B cell (primary cell): ENCODE data around the gene DNAAF1. TPM values are rescaled to one million over a fixed set of nuclear protein-coding genes. Genes with fewer than 3 reads are reported as not detected.
"Not testable (repeated sequence)": the region's sequence is repeated elsewhere in the genome, so short reads cannot be mapped to it uniquely, and the experiment has no call there.

ENCODE experiments used
- ATAC-seq: fragments of 200-7000 bp; cut with Tn5 transposase; one replicate; pipeline ENCODE4 v1.10.0; 2021; ENCODE audit warnings: low read depth, mild to moderate bottlenecking, moderate number of reproducible peaks, moderate library complexity
- CTCF ChIA-PET: fragments of 350-600 bp; sonication (Branson Sonifier 250); formaldehyde crosslinking; loops from one replicate; lab custom pipeline; 2021; ENCODE audit warnings: antibody characterized with exemption, inconsistent platforms; lab: Charles Lee
- POLR2A ChIA-PET: fragments of 350-600 bp; sonication (Branson Sonifier 250); formaldehyde crosslinking; loops from one replicate; lab custom pipeline; 2021; ENCODE audit warnings: antibody characterized with exemption; lab: Charles Lee
- DNase-seq: peaks from one replicate; pipeline ENCODE4 v3.0.0; 2013
- H2AFZ ChIP-seq: 2 replicates; pipeline ENCODE4 v1.6.1; 2012; ENCODE audit warnings: mild to moderate bottlenecking, low read depth, low read length; ENCODE audit not compliant: insufficient read depth, poor library complexity, severe bottlenecking
- H3K27ac ChIP-seq, 2 donors: 1 replicate in 1 of 2; 2 replicates in 1 of 2; pipeline ENCODE4 v1.5.1; 2012 to 2013; ENCODE audit warnings: low read length in 2 of 2, mild to moderate bottlenecking in 2 of 2, moderate library complexity in 1 of 2
- H3K27me3 ChIP-seq, 4 experiments: fragments of 200-600 bp in 1 of 4; sonication (generic) in 1 of 4; replicated peaks in 1 of 4; 1 replicate in 2 of 4; 2 replicates in 2 of 4; pipeline versions ENCODE4 v1.6.1 to v1.7.0; 2013 to 2016; ENCODE audit warnings: low read length in 3 of 4, mild to moderate bottlenecking in 2 of 4, mixed read lengths in 1 of 4, moderate library complexity in 1 of 4; ENCODE audit not compliant: insufficient read depth in 4 of 4, control insufficient read depth in 3 of 4; ENCODE audit errors: control extremely low read depth in 1 of 4
- H3K36me3 ChIP-seq, 2 experiments: replicated peaks in 1 of 2; 1 replicate in 1 of 2; 2 replicates in 1 of 2; pipeline versions ENCODE4 v1.6.1 to v1.7.1; 2013; ENCODE audit warnings: low read length in 1 of 2; ENCODE audit not compliant: insufficient read depth in 2 of 2, control insufficient read depth in 1 of 2; ENCODE audit errors: control extremely low read depth in 1 of 2, extremely low read depth in 1 of 2
- H3K4me1 ChIP-seq, 2 donors: fragments of 200-600 bp in 1 of 2; sonication (generic) in 1 of 2; 1 replicate in 1 of 2; 2 replicates in 1 of 2; pipeline versions ENCODE4 v1.5.1 to v1.6.1; 2013 to 2017; ENCODE audit warnings: low read length in 2 of 2; ENCODE audit not compliant: control insufficient read depth in 2 of 2, insufficient read depth in 2 of 2
- H3K4me2 ChIP-seq: replicated peaks from 2 replicates; pipeline ENCODE3; 2012; ENCODE audit warnings: mild to moderate bottlenecking, low read depth, low read length; ENCODE audit not compliant: poor library complexity, severe bottlenecking
- H3K4me3 ChIP-seq, 5 experiments: fragments of 200-600 bp in 1 of 5; sonication (generic) in 1 of 5; 1 replicate in 3 of 5; 2 replicates in 2 of 5; pipeline versions ENCODE4 v1.5.1 to v1.7.0; 2011 to 2016; ENCODE audit warnings: low read length in 4 of 5, mild to moderate bottlenecking in 4 of 5, low read depth in 2 of 5, control low read depth in 1 of 5, moderate library complexity in 1 of 5; ENCODE audit not compliant: insufficient read depth in 1 of 5; ENCODE audit errors: control extremely low read depth in 1 of 5, extremely low read depth in 1 of 5
- H3K79me2 ChIP-seq: fragments of 200-600 bp; sonication (generic); one replicate; pipeline ENCODE4 v1.6.0; 2016; ENCODE audit warnings: low read length; ENCODE audit not compliant: control insufficient read depth, insufficient read depth
- H3K9ac ChIP-seq: fragments of 200-600 bp; sonication (generic); 2 replicates; pipeline ENCODE4 v1.6.1; 2017; ENCODE audit warnings: mild to moderate bottlenecking, low read length, moderate library complexity
- H3K9me3 ChIP-seq, 3 donors: one replicate each; pipeline versions ENCODE4 v1.6.1 to v1.7.1; 2013; ENCODE audit warnings: low read length in 2 of 3; ENCODE audit not compliant: control insufficient read depth in 2 of 3, insufficient read depth in 1 of 3; ENCODE audit errors: control extremely low read depth in 1 of 3
- H4K20me1 ChIP-seq: 2 replicates; pipeline ENCODE4 v1.6.0; 2012; ENCODE audit warnings: mild to moderate bottlenecking, low read length; ENCODE audit not compliant: insufficient read depth, control insufficient read depth, poor library complexity, severe bottlenecking
- H3K27ac Mint-ChIP-seq: one replicate; pipeline ENCODE4 v1.8.0; 2021; ENCODE audit warnings: mixed read lengths
- H3K27me3 Mint-ChIP-seq: one replicate; pipeline ENCODE4 v1.8.0; 2021; ENCODE audit warnings: mixed read lengths
- H3K4me1 Mint-ChIP-seq: one replicate; pipeline ENCODE4 v1.8.0; 2021; ENCODE audit warnings: mixed read lengths
- H3K4me3 Mint-ChIP-seq: one replicate; pipeline ENCODE4 v1.8.0; 2021; ENCODE audit warnings: mixed read lengths
- H3K9me3 Mint-ChIP-seq: one replicate; pipeline ENCODE4 v1.8.0; 2022; ENCODE audit warnings: mixed read lengths; ENCODE audit not compliant: insufficient read depth
- EZH2 ChIP-seq: IDR thresholded peaks from 2 replicates; pipeline ENCODE4 v1.6.1; 2012; ENCODE audit warnings: borderline replicate concordance, low read depth, mild to moderate bottlenecking, moderate library complexity, low read length; ENCODE audit not compliant: insufficient read depth, poor library complexity, severe bottlenecking
- WGBS: methylation state at CpG from one replicate; pipeline ENCODE4 v1.1.5; 2013; ENCODE audit warnings: missing lambda C conversion rate; ENCODE audit not compliant: insufficient coverage; 5-methylcytosine and 5-hydroxymethylcytosine counted together
- intact Hi-C: fragments of 100-400 bp; cut with micrococcal nuclease; formaldehyde crosslinking; loops from one replicate; pipeline ENCODE4 v1.10.0; 2022
- polyA plus RNA-seq: library from polyadenylated mRNA; depleted of rRNA; stranded (reverse); fragments of >200 nt; gene quantifications from 2 replicates; pipeline ENCODE4 v1.2.3, GENCODE V29; 2012
- total RNA-seq, 2 donors: library from RNA; stranded (reverse); fragments of 120-200 nt in 1 of 2; gene quantifications; 1 replicate in 1 of 2; 2 replicates in 1 of 2; pipeline versions ENCODE4 v1.2.3 to v1.2.4, GENCODE V29; 2013 to 2022
- TF ChIP-seq, protein P1 (sequence below): fragments of 200-600 bp; IDR thresholded peaks from one replicate; pipeline ENCODE4 v1.8.0; 2022; ENCODE audit warnings: antibody characterized with exemption, mild to moderate bottlenecking

DNAAF1 gene
- total and polyA plus RNA-seq, 2 donors (not counting 1 experiment from before 2014, with no cell fraction given) = 0.24 to 0.30 TPM

GRCh38 chr16:84117494-84117843 lies 27.6 kb upstream of the DNAAF1 start:
- Histone ChIP-seq H2AFZ (peak overlapping the region; percentile 98), H4K20me1 (peaks cover 24% of the 10 kb centered on the region), H3K9me3 (no peaks in the 10 kb centered on the region), H3K79me2 (peaks cover 38% of the 10 kb centered on the region), H3K27ac (peak overlapping the region; percentile 75 to 94), H3K36me3 (no peaks in the 10 kb centered on the region), H3K4me3 (peak overlapping the region; percentile 46 to 97 (median 94)), H3K9ac (peak overlapping the region; percentile 94), H3K27me3 (no peaks in the 10 kb centered on the region), H3K4me2 (peak overlapping the region; percentile 95), H3K4me1 (peaks cover 16 to 20% of the 10 kb centered on the region in 2 donors)
- intact Hi-C loops = no loop called here
- Mint-ChIP-seq H3K9me3 (no peaks in the 10 kb centered on the region), H3K27ac (peak overlapping the region; percentile 94), H3K4me3 (peak overlapping the region; percentile 97), H3K27me3 (no peaks in the 10 kb centered on the region), H3K4me1 (peaks cover 20% of the 10 kb centered on the region)
- ChIA-PET POLR2A (interaction anchor here (1.0 to 1.6 kb wide), 4 partner anchors 14 to 70 kb away, joined by 3 to 5 read pairs (median 4); partner anchors contain the start of genes DNAAF1, HSDL1 and TAF1C), CTCF (interaction anchor here (0.7 to 3.2 kb wide), 12 partner anchors 11 to 69 kb away, joined by 3 to 28 read pairs (median 7); partner anchors contain the start of genes DNAAF1, HSDL1 and TAF1C)
- TF ChIP-seq EZH2 = no peak
- TF ChIP-seq, protein P1, sequence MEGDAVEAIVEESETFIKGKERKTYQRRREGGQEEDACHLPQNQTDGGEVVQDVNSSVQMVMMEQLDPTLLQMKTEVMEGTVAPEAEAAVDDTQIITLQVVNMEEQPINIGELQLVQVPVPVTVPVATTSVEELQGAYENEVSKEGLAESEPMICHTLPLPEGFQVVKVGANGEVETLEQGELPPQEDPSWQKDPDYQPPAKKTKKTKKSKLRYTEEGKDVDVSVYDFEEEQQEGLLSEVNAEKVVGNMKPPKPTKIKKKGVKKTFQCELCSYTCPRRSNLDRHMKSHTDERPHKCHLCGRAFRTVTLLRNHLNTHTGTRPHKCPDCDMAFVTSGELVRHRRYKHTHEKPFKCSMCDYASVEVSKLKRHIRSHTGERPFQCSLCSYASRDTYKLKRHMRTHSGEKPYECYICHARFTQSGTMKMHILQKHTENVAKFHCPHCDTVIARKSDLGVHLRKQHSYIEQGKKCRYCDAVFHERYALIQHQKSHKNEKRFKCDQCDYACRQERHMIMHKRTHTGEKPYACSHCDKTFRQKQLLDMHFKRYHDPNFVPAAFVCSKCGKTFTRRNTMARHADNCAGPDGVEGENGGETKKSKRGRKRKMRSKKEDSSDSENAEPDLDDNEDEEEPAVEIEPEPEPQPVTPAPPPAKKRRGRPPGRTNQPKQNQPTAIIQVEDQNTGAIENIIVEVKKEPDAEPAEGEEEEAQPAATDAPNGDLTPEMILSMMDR = no peak
- ATAC-seq (no peak), DNase-seq (no peak)
- WGBS = 2% methylated on average over 9 of the region's 12 CpGs

DNA sequence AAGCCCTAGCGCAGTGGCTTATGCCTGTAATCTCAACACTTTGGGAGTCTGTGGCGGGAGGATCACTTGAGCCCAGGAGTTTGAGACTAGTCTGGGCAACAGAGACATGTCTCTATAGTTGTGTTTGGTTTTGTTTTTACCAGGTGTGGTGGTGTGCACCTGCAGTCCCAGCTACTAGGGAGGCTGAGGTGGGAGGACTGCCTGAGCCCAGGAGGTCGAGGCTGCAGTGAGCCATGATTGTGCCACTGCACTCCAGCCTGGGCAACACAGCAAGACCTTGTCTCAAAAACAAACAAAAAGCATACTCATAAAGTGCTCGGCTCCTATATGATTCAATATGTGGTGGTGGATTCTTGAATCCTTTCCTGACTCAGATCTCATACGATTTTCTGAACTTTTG lies 26.8 kb upstream of the DNAAF1 start:
- Mint-ChIP-seq H3K4me1 (peaks cover 20% of the 10 kb centered on the region), H3K27ac (peak overlapping the region; percentile 15), H3K4me3 (peak overlapping the region; percentile 67)
- Histone ChIP-seq H4K20me1 (peaks cover 21% of the 10 kb centered on the region), H3K4me1 (peaks cover 16 to 20% of the 10 kb centered on the region in 2 donors), H3K79me2 (peaks cover 29% of the 10 kb centered on the region)
- POLR2A ChIA-PET = interaction anchor here (1.2 kb wide), 1 partner anchor 25 kb away, joined by 3 read pairs; no protein-coding TSS in a partner anchor
- H3K36me3 ChIP-seq, H3K4me3 ChIP-seq, H2AFZ ChIP-seq, H3K27me3 ChIP-seq, H3K9me3 Mint-ChIP-seq, H3K27ac ChIP-seq, H3K4me2 ChIP-seq, H3K9ac ChIP-seq, ATAC-seq, H3K9me3 ChIP-seq, H3K27me3 Mint-ChIP-seq, DNase-seq, intact Hi-C loops: not testable (repeated sequence)
- WGBS = no CpG with 5 or more reads among the region's 5 CpGs
- CTCF ChIA-PET = interaction anchor here (0.7 to 3.2 kb wide), 3 partner anchors 20 to 68 kb away, joined by 3 to 28 read pairs (median 3); partner anchors contain the start of gene TAF1C
